ENCODE measurements around the gene UBIAD1. TPM values are rescaled to one million over a fixed set of nuclear protein-coding genes. Genes with fewer than 3 reads are reported as not detected.

The UBIAD1 gene
- total RNA-seq, 1 donor from 2014 or later: 10.5 TPM

- DNase-seq (ENCODE audit: low spot score): no peak
- H3K36me3 Mint-ChIP-seq (ENCODE audit: low read depth): no peaks in the 10 kb centered on the region
- H3K9me3 Mint-ChIP-seq (ENCODE audit: low read depth): no peaks in the 10 kb centered on the region
- peaks cover 36% of the 10 kb centered on the region for H3K27me3 Mint-ChIP-seq (ENCODE audit: low read depth)
- TF ChIP-seq CTCF (IDR thresholded peaks at IDR 0.05): no peak
- peaks cover 7% of the 10 kb centered on the region for H3K4me1 Mint-ChIP-seq (ENCODE audit: low read depth)
- H3K27ac Mint-ChIP-seq (ENCODE audit: unreplicated experiment): no peak overlapping the region
- no peak overlapping the region for H3K4me3 Mint-ChIP-seq (ENCODE audit: unreplicated experiment)
Measured at GRCh38 chr1:11318982-11319381, 46.0 kb downstream of the UBIAD1 start.

- Mint-ChIP-seq H3K4me3 (ENCODE audit: unreplicated experiment) (no peak overlapping the region), H3K36me3 (ENCODE audit: low read depth) (no peaks in the 10 kb centered on the region), H3K4me1 (ENCODE audit: low read depth) (peaks cover 7% of the 10 kb centered on the region), H3K27me3 (ENCODE audit: low read depth) (peaks cover 40% of the 10 kb centered on the region), H3K9me3 (ENCODE audit: low read depth) (no peaks in the 10 kb centered on the region), H3K27ac (ENCODE audit: unreplicated experiment) (no peak overlapping the region)
- DNase-seq (ENCODE audit: low spot score): no peak
- peak; percentile 75 for TF ChIP-seq CTCF (IDR thresholded peaks at IDR 0.05)
Measured at GRCh38 chr1:11320153-11320936, 47.3 kb downstream of the UBIAD1 start.

- Mint-ChIP-seq H3K4me3 (ENCODE audit: unreplicated experiment) (no peak overlapping the region), H3K36me3 (ENCODE audit: low read depth) (no peaks in the 10 kb centered on the region), H3K27ac (ENCODE audit: unreplicated experiment) (no peak overlapping the region), H3K27me3 (ENCODE audit: low read depth) (peaks cover 33% of the 10 kb centered on the region), H3K4me1 (ENCODE audit: low read depth) (peaks cover 2% of the 10 kb centered on the region), H3K9me3 (ENCODE audit: low read depth) (no peaks in the 10 kb centered on the region)
- TF ChIP-seq CTCF (IDR thresholded peaks at IDR 0.05): no peak
- DNase-seq (ENCODE audit: low spot score): no peak
Measured at GRCh38 chr1:11321656-11322491, 48.9 kb downstream of the UBIAD1 start.

- DNase-seq (ENCODE audit: low spot score): no peak
- TF ChIP-seq CTCF (IDR thresholded peaks at IDR 0.05): no peak
- no peak overlapping the region for H3K27ac Mint-ChIP-seq (ENCODE audit: unreplicated experiment)
- H3K4me3 Mint-ChIP-seq (ENCODE audit: unreplicated experiment): no peak overlapping the region
- H3K36me3 Mint-ChIP-seq (ENCODE audit: low read depth): no peaks in the 10 kb centered on the region
- no peaks in the 10 kb centered on the region for H3K4me1 Mint-ChIP-seq (ENCODE audit: low read depth)
- peaks cover 38% of the 10 kb centered on the region for H3K27me3 Mint-ChIP-seq (ENCODE audit: low read depth)
- no peaks in the 10 kb centered on the region for H3K9me3 Mint-ChIP-seq (ENCODE audit: low read depth)
Measured at GRCh38 chr1:11324567-11325165, 51.7 kb downstream of the UBIAD1 start.

GRCh38 chr1:11326070-11326469 is 53.1 kb downstream of the UBIAD1 start:
- H3K36me3 Mint-ChIP-seq (ENCODE audit: low read depth): no peaks in the 10 kb centered on the region
- H3K4me1 Mint-ChIP-seq (ENCODE audit: low read depth): no peaks in the 10 kb centered on the region
- H3K4me3 Mint-ChIP-seq (ENCODE audit: unreplicated experiment): no peak overlapping the region
- H3K27me3 Mint-ChIP-seq (ENCODE audit: low read depth): peaks cover 32% of the 10 kb centered on the region
- H3K9me3 Mint-ChIP-seq (ENCODE audit: low read depth): no peaks in the 10 kb centered on the region
- TF ChIP-seq CTCF (IDR thresholded peaks at IDR 0.05): no peak
- no peak for DNase-seq (ENCODE audit: low spot score)
- no peak overlapping the region for H3K27ac Mint-ChIP-seq (ENCODE audit: unreplicated experiment)

All from chondrocyte (in vitro differentiated cells).